MM.1S (cell line): ENCODE results near the gene NFILZ.
"Not testable (repeated sequence)": the region's sequence is repeated elsewhere in the genome, so short reads cannot be mapped to it uniquely, and the experiment has no call there.

Source experiments
- DNase-seq: peaks from one replicate; pipeline ENCODE4 v3.0.0-alpha.2; 2015
- H2AFZ ChIP-seq: fragments of 300-600 bp; sonication (generic); 2 replicates; pipeline ENCODE4 v1.6.0; 2016; ENCODE audit warnings: antibody characterized with exemption, low read length
- H3F3A ChIP-seq: fragments of 300-600 bp; sonication (generic); 2 replicates; pipeline ENCODE4 v1.6.1; 2016; ENCODE audit warnings: mild to moderate bottlenecking, antibody characterized with exemption, low read length, moderate library complexity, mixed read lengths; ENCODE audit not compliant: insufficient read depth
- H3K27ac ChIP-seq: fragments of 300-600 bp; sonication (generic); 2 replicates; pipeline ENCODE4 v1.5.1; 2016; ENCODE audit warnings: mild to moderate bottlenecking, low read length
- H3K27me3 ChIP-seq: fragments of 300-600 bp; sonication (generic); replicated peaks from 2 replicates; pipeline ENCODE4 v1.6.0; 2016; ENCODE audit warnings: low read length; ENCODE audit not compliant: insufficient read depth
- H3K36me3 ChIP-seq: fragments of 300-600 bp; sonication (generic); replicated peaks from 2 replicates; pipeline ENCODE4 v1.6.1; 2016; ENCODE audit warnings: mild to moderate bottlenecking, low read length, mixed read lengths; ENCODE audit not compliant: insufficient read depth
- H3K4me1 ChIP-seq: fragments of 300-600 bp; sonication (generic); 2 replicates; pipeline ENCODE4 v1.6.1; 2016; ENCODE audit warnings: low read length, mixed read lengths
- H3K4me2 ChIP-seq: fragments of 300-600 bp; sonication (generic); 2 replicates; pipeline ENCODE4 v1.6.0; 2016; ENCODE audit warnings: low read depth, low read length
- H3K4me3 ChIP-seq: fragments of 300-600 bp; sonication (generic); 2 replicates; pipeline ENCODE4 v1.5.1; 2016; ENCODE audit warnings: low read length, mixed read lengths
- H3K79me2 ChIP-seq: fragments of 300-600 bp; sonication (generic); 2 replicates; pipeline ENCODE4 v1.6.1; 2016; ENCODE audit warnings: mixed run types, low read length, mixed read lengths
- H3K9ac ChIP-seq: fragments of 300-600 bp; sonication (generic); 2 replicates; pipeline ENCODE4 v1.6.1; 2016; ENCODE audit warnings: low read length, mixed read lengths
- H3K9me2 ChIP-seq: fragments of 300-600 bp; sonication (generic); replicated peaks from 2 replicates; pipeline ENCODE4 v1.6.1; 2016; ENCODE audit warnings: mild to moderate bottlenecking, low read length, mixed read lengths; ENCODE audit not compliant: insufficient read depth
- H3K9me3 ChIP-seq: fragments of 300-600 bp; sonication (generic); replicated peaks from 2 replicates; pipeline ENCODE4 v1.6.1; 2016; ENCODE audit warnings: mild to moderate bottlenecking, low read length, mixed read lengths; ENCODE audit not compliant: insufficient read depth
- H4K20me1 ChIP-seq: fragments of 300-600 bp; sonication (generic); 2 replicates; pipeline ENCODE4 v1.6.1; 2016; ENCODE audit warnings: mild to moderate bottlenecking, low read length, moderate library complexity, mixed read lengths; ENCODE audit not compliant: insufficient read depth
- EZH2 ChIP-seq: fragments of 300-600 bp; sonication (generic); optimal IDR thresholded peaks from 2 replicates; pipeline ENCODE3; 2017; ENCODE audit warnings: low read depth, mild to moderate bottlenecking, antibody characterized with exemption, low read length, mixed read lengths
- EZH2phosphoT487 ChIP-seq: fragments of 300-600 bp; sonication (generic); IDR thresholded peaks from 2 replicates; pipeline ENCODE4 v1.6.1; 2018; ENCODE audit warnings: antibody characterized with exemption, low read length
- TF ChIP-seq, protein P1 (sequence below): fragments of 300-600 bp; sonication (generic); IDR thresholded peaks from 2 replicates; pipeline ENCODE4 v1.5.1; 2016; ENCODE audit warnings: antibody characterized with exemption, low read length, mixed read lengths

Gene NFILZ

DNA sequence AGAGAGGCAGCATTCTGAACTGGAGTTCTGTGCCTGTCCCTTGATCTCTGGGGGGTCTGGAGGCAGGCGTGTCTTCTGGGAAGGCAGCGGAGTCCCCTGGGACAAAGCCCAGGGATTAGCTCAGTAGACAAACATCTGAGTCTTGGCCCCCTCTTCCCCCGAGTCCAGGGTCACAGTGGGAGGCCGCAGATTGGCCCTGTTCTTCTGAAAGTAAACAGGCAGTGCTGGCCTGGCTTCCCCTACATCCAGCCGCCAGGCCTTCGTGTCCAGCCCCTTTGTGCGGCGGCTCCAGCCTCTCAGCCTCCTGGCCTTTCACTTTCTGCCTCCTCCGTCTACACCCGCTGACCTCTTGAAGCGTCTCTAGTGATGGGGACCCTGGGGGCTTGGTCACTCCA, 989 bp downstream of the NFILZ start:
- Histone ChIP-seq H3K27me3 (peaks cover 33% of the 10 kb centered on the region), H3K4me3 (no peak overlapping the region), H3K4me2 (no peak overlapping the region), H3K79me2 (no peaks in the 10 kb centered on the region), H2AFZ (no peak overlapping the region), H3K4me1 (no peaks in the 10 kb centered on the region), H3K9me3 (no peaks in the 10 kb centered on the region), H3F3A (no peaks in the 10 kb centered on the region), H3K27ac (no peak overlapping the region), H3K9me2 (no peaks in the 10 kb centered on the region), H4K20me1 (no peaks in the 10 kb centered on the region), H3K36me3 (no peaks in the 10 kb centered on the region), H3K9ac (no peak overlapping the region)
- TF ChIP-seq, protein P1, sequence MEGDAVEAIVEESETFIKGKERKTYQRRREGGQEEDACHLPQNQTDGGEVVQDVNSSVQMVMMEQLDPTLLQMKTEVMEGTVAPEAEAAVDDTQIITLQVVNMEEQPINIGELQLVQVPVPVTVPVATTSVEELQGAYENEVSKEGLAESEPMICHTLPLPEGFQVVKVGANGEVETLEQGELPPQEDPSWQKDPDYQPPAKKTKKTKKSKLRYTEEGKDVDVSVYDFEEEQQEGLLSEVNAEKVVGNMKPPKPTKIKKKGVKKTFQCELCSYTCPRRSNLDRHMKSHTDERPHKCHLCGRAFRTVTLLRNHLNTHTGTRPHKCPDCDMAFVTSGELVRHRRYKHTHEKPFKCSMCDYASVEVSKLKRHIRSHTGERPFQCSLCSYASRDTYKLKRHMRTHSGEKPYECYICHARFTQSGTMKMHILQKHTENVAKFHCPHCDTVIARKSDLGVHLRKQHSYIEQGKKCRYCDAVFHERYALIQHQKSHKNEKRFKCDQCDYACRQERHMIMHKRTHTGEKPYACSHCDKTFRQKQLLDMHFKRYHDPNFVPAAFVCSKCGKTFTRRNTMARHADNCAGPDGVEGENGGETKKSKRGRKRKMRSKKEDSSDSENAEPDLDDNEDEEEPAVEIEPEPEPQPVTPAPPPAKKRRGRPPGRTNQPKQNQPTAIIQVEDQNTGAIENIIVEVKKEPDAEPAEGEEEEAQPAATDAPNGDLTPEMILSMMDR = no peak
- TF ChIP-seq EZH2phosphoT487 (no peak), EZH2 (no peak)
- DNase-seq = no peak

DNA sequence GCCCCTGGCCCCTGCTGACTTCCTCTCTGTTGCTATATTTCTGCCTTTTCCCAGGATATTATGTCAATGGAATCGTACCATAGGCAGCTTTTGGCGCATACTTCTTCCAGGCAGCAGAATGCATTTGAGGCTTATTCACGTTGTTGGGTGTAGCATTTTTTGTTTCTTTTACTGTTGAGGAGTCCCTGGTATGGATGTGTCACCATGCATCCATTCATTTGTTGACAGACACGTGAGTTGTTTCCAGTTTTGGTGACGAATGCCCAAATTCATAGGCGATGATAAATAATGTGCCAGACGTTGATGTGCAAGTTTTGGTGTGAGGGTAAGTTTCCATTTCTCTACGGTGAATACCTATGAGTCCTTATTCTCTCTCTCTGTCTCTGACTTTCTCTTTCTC, 5.0 kb downstream of the NFILZ start:
- Histone ChIP-seq H3K27ac (no peak overlapping the region), H3K79me2 (no peaks in the 10 kb centered on the region), H3K4me2 (no peak overlapping the region), H3K36me3 (no peaks in the 10 kb centered on the region), H3K9me2 (no peaks in the 10 kb centered on the region), H3K27me3 (peaks cover 49% of the 10 kb centered on the region), H4K20me1 (no peaks in the 10 kb centered on the region), H2AFZ (no peak overlapping the region), H3K4me1 (no peaks in the 10 kb centered on the region), H3K9me3 (no peaks in the 10 kb centered on the region), H3K9ac (no peak overlapping the region), H3F3A (no peaks in the 10 kb centered on the region), H3K4me3 (no peak overlapping the region)
- DNase-seq = no peak
- TF ChIP-seq, protein P1 = no peak
- TF ChIP-seq EZH2 (no peak), EZH2phosphoT487 (no peak)

DNA sequence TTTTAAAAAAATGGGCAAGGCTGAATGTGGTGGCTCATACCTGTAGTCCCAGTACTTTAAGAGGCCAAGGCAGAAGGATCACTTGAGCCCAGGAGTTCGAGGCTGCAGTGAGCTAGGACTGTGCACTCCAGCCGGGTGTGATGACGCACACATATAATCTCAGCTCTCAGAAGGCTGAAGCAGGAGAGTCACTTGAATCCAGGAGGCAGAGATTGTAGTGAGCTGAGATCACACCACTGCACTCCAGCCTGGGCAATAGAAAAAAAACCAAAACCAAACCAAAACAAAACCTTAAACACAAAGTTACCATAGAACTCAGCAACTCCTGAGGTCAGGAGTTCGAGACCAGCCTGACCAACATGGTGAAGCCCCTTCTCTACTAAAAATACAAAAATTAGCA, 6.6 kb downstream of the NFILZ start:
- not testable (repeated sequence) for H2AFZ ChIP-seq, H3F3A ChIP-seq, H4K20me1 ChIP-seq, H3K9ac ChIP-seq, H3K4me1 ChIP-seq, H3K79me2 ChIP-seq, H3K4me3 ChIP-seq, H3K27ac ChIP-seq, H3K4me2 ChIP-seq, H3K36me3 ChIP-seq, H3K9me3 ChIP-seq, H3K9me2 ChIP-seq, DNase-seq
- peaks cover 52% of the 10 kb centered on the region for H3K27me3 ChIP-seq

DNA sequence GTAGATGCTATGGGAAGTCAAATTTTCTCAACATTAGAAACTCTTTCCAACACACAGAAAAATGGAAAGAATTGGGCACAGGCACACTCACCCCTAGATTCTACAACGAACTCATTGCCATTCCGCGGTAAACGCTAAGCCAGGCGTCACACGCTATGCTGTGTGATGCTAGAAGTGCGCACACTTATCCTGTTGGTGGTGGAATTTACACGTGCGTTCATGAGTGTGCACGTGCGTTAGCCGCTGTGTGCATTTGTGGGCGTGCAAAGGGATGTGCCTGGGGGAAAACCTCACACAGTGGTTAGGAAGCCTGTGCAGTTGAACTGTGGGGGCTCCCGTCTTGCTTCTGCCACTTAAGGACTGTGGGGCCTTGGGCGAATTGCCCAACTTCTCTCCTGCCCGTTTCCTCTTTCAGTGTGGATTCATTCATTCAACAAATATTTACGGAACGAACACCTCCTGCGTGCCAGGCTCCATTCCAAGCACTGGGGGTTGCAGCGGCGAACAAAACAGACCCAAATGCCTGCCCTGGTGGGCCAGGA, 7.7 kb downstream of the NFILZ start:
- Histone ChIP-seq H3K79me2 (no peaks in the 10 kb centered on the region), H3K4me2 (no peak overlapping the region), H3K27ac (no peak overlapping the region), H2AFZ (no peak overlapping the region), H3K27me3 (peaks cover 47% of the 10 kb centered on the region), H3K4me3 (no peak overlapping the region), H3K9me2 (no peaks in the 10 kb centered on the region), H3K9ac (no peak overlapping the region), H3F3A (no peaks in the 10 kb centered on the region), H4K20me1 (no peaks in the 10 kb centered on the region), H3K4me1 (no peaks in the 10 kb centered on the region), H3K9me3 (no peaks in the 10 kb centered on the region), H3K36me3 (no peaks in the 10 kb centered on the region)
- no peak for DNase-seq
- TF ChIP-seq EZH2phosphoT487 (no peak), EZH2 (no peak)
- TF ChIP-seq, protein P1 = no peak
